ENCODE results near the gene CLEC9A.

Gene CLEC9A

GRCh38 chr12:10113920-10114319 lies 83.4 kb downstream of the CLEC9A start:
- H3K27me3 ChIP-seq, result peaks cover 3% of the 10 kb centered on the region; the same call in 1 of the 2 replicates
- no peak for DNase-seq
- no peaks in the 10 kb centered on the region for H3K36me3 ChIP-seq
- H3K4me1 ChIP-seq, result no peaks in the 10 kb centered on the region
- H3K4me3 ChIP-seq (ENCODE audit: low read depth, low read length), result no peak overlapping the region
- H3K9me3 ChIP-seq, result no peaks in the 10 kb centered on the region; the same call in 1 of the 2 replicates
- no peak for TF ChIP-seq CTCF (IDR thresholded peaks at IDR 0.05; ENCODE audit: low read depth, low read length)

GRCh38 chr12:10115311-10115710 lies 84.8 kb downstream of the CLEC9A start:
- H3K4me3 ChIP-seq (ENCODE audit: low read depth, low read length), result no peak overlapping the region
- H3K9me3 ChIP-seq, result no peaks in the 10 kb centered on the region
- peaks cover 3% of the 10 kb centered on the region; the same call in 1 of the 2 replicates for H3K27me3 ChIP-seq
- DNase-seq, result no peak
- no peaks in the 10 kb centered on the region for H3K4me1 ChIP-seq
- TF ChIP-seq CTCF (IDR thresholded peaks at IDR 0.05; ENCODE audit: low read depth, low read length), result no peak
- H3K36me3 ChIP-seq, result no peaks in the 10 kb centered on the region
